HG03025 (cell line): Measurements from ENCODE around the gene PAFAH2.

ENCODE experiments used
- ATAC-seq: cut with Tn5 transposase; IDR thresholded peaks from one replicate; pipeline ENCODE4 v1.9.1; 2021; ENCODE audit warnings: mild to moderate bottlenecking, moderate library complexity; ENCODE audit not compliant: unreplicated experiment, low FRiP score

PAFAH2 gene

GRCh38 chr1:26015358-26015757 is 17.5 kb upstream of the PAFAH2 start:
- no peak for ATAC-seq

- no peak for ATAC-seq
These were observed 16.3 kb upstream of the PAFAH2 start for GRCh38 chr1:26014179-26014578.

- ATAC-seq: no peak
These were observed 15.0 kb upstream of the PAFAH2 start for GRCh38 chr1:26012864-26013263.

GRCh38 chr1:26010825-26011224 is 13.0 kb upstream of the PAFAH2 start:
- no peak for ATAC-seq

GRCh38 chr1:26009796-26010447 is 12.1 kb upstream of the PAFAH2 start:
- ATAC-seq: no peak

- ATAC-seq: no peak
These were observed 8.8 kb upstream of the PAFAH2 start for GRCh38 chr1:26006710-26007109.

- no peak for ATAC-seq
These were observed 7.7 kb upstream of the PAFAH2 start for GRCh38 chr1:26005434-26006105.

GRCh38 chr1:26003756-26004155 is 5.9 kb upstream of the PAFAH2 start:
- no peak for ATAC-seq

GRCh38 chr1:26003262-26003661 is 5.4 kb upstream of the PAFAH2 start:
- ATAC-seq: no peak

GRCh38 chr1:25999041-25999800 is 1.4 kb upstream of the PAFAH2 start:
- ATAC-seq: no peak

GRCh38 chr1:25996966-25997827 is 666 bp downstream of the PAFAH2 start:
- ATAC-seq: no peak

- ATAC-seq: no peak
These were observed 3.3 kb downstream of the PAFAH2 start for GRCh38 chr1:25994402-25995150.

- ATAC-seq: no peak
These were observed 4.5 kb downstream of the PAFAH2 start for GRCh38 chr1:25993197-25993951.

- ATAC-seq: no peak
These were observed 5.1 kb downstream of the PAFAH2 start for GRCh38 chr1:25992689-25993171.

GRCh38 chr1:25991937-25992688 is 5.8 kb downstream of the PAFAH2 start:
- no peak for ATAC-seq

- ATAC-seq: no peak
These were observed 7.0 kb downstream of the PAFAH2 start for GRCh38 chr1:25990702-25991395.

- ATAC-seq: no peak
These were observed 7.6 kb downstream of the PAFAH2 start for GRCh38 chr1:25990251-25990650.
